Astrocyte (in vitro differentiated cells and primary cell): ENCODE data around the gene CCDC8. TPM values are rescaled to one million over a fixed set of nuclear protein-coding genes. Genes with fewer than 3 reads are reported as not detected.
A peak's percentile ranks its signal among the peaks of the same experiment; 100 is the strongest.
"Not testable (repeated sequence)": the region's sequence is repeated elsewhere in the genome, so short reads cannot be mapped to it uniquely, and the experiment has no call there.

Experiments used
- DNase-seq: peaks from one replicate; pipeline ENCODE4 v3.0.0-alpha.2; 2010; ENCODE audit warnings: low read depth
- FAIRE-seq: peaks from 2 replicates; lab custom pipeline; 2011; peaks lifted over from hg19 to GRCh38; lab: Jason Lieb, UNC
- H2AFZ ChIP-seq: 2 replicates; pipeline ENCODE4 v1.6.0; 2012; ENCODE audit warnings: low read depth, low read length, inconsistent platforms
- H3K27ac ChIP-seq: 2 replicates; pipeline ENCODE4 v1.5.1; 2011; ENCODE audit warnings: low read depth, low read length, inconsistent platforms
- H3K27me3 ChIP-seq: 2 replicates; pipeline ENCODE4 v1.6.0; 2011; ENCODE audit warnings: low read length, inconsistent platforms; ENCODE audit not compliant: insufficient read depth
- H3K36me3 ChIP-seq: 2 replicates; pipeline ENCODE4 v1.5.1; 2011; ENCODE audit warnings: low read length, inconsistent platforms; ENCODE audit not compliant: insufficient read depth
- H3K4me1 ChIP-seq: 2 replicates; pipeline ENCODE4 v1.5.1; 2011; ENCODE audit warnings: low read length, inconsistent platforms; ENCODE audit not compliant: insufficient read depth
- H3K4me2 ChIP-seq: 2 replicates; pipeline ENCODE4 v1.6.0; 2012; ENCODE audit warnings: low read length, inconsistent platforms
- H3K4me3 ChIP-seq: 2 replicates; pipeline ENCODE4 v1.5.1; 2011; ENCODE audit warnings: low read depth, mild to moderate bottlenecking, low read length, inconsistent platforms; ENCODE audit not compliant: insufficient read depth
- H3K79me2 ChIP-seq: 2 replicates; pipeline ENCODE4 v1.6.0; 2012; ENCODE audit warnings: mild to moderate bottlenecking, low read length, inconsistent platforms; ENCODE audit not compliant: insufficient read depth
- H3K9ac ChIP-seq: 2 replicates; pipeline ENCODE4 v1.6.0; 2012; ENCODE audit warnings: mild to moderate bottlenecking, low read length, inconsistent platforms
- H3K9me3 ChIP-seq: 2 replicates; pipeline ENCODE4 v1.5.1; 2012; ENCODE audit warnings: low read depth, mild to moderate bottlenecking, low read length, inconsistent platforms; ENCODE audit not compliant: insufficient read depth
- H4K20me1 ChIP-seq: 2 replicates; pipeline ENCODE4 v1.6.0; 2012; ENCODE audit warnings: low read length, inconsistent platforms; ENCODE audit not compliant: insufficient read depth
- H3K27ac Mint-ChIP-seq: one replicate; pipeline ENCODE4 v1.8.0; 2021; ENCODE audit warnings: mild to moderate bottlenecking, mixed read lengths; ENCODE audit not compliant: unreplicated experiment
- H3K27me3 Mint-ChIP-seq: one replicate; pipeline ENCODE4 v1.8.0; 2021; ENCODE audit warnings: low read depth, mixed read lengths; ENCODE audit not compliant: unreplicated experiment
- H3K36me3 Mint-ChIP-seq: one replicate; pipeline ENCODE4 v1.8.0; 2021; ENCODE audit warnings: low read depth, mixed read lengths; ENCODE audit not compliant: unreplicated experiment
- H3K4me1 Mint-ChIP-seq: one replicate; pipeline ENCODE4 v1.8.0; 2021; ENCODE audit warnings: low read depth, mixed read lengths; ENCODE audit not compliant: unreplicated experiment
- H3K4me3 Mint-ChIP-seq: one replicate; pipeline ENCODE4 v1.8.0; 2021; ENCODE audit warnings: mild to moderate bottlenecking, moderate library complexity, mixed read lengths; ENCODE audit not compliant: unreplicated experiment
- H3K9me3 Mint-ChIP-seq: one replicate; pipeline ENCODE4 v1.8.0; 2021; ENCODE audit warnings: mild to moderate bottlenecking, mixed read lengths; ENCODE audit not compliant: unreplicated experiment
- EZH2 ChIP-seq: IDR thresholded peaks from 2 replicates; pipeline ENCODE4 v1.6.1; 2012; ENCODE audit warnings: mild to moderate bottlenecking, low read length, inconsistent platforms; ENCODE audit not compliant: insufficient read depth
- total RNA-seq: library from RNA; stranded (reverse); gene quantifications from 2 replicates; pipeline ENCODE4 v1.2.1, GENCODE V29; 2021

The CCDC8 gene
- total RNA-seq, 1 donor from 2014 or later = 35.5 TPM

GRCh38 chr19:46415804-46416709 lies 2.7 kb upstream of the CCDC8 start:
- not testable (repeated sequence) for H3K9me3 Mint-ChIP-seq, FAIRE-seq, H3K27me3 ChIP-seq, H3K36me3 ChIP-seq, H3K9me3 ChIP-seq, H3K27me3 Mint-ChIP-seq, H3K36me3 Mint-ChIP-seq
- DNase-seq = peak; percentile 75
- Histone ChIP-seq H3K9ac (peak overlapping the region; percentile 54), H3K27ac (peak overlapping the region; percentile 24), H3K79me2 (peaks cover 21% of the 10 kb centered on the region), H3K4me2 (peak overlapping the region; percentile 84), H4K20me1 (peaks cover 13% of the 10 kb centered on the region), H3K4me3 (peak overlapping the region; percentile 61), H3K4me1 (peaks cover 29% of the 10 kb centered on the region), H2AFZ (peak overlapping the region; percentile 73)
- H3K4me3 Mint-ChIP-seq = peak overlapping the region; percentile 79
- peaks cover 13% of the 10 kb centered on the region for H3K4me1 Mint-ChIP-seq
- peak overlapping the region; percentile 92 for H3K27ac Mint-ChIP-seq

- H3K9me3 ChIP-seq, H3K4me3 ChIP-seq, H3K27ac Mint-ChIP-seq, H3K27me3 Mint-ChIP-seq, H3K36me3 Mint-ChIP-seq, H3K9ac ChIP-seq, H3K4me2 ChIP-seq, H3K36me3 ChIP-seq, H3K27ac ChIP-seq, DNase-seq, H3K9me3 Mint-ChIP-seq, FAIRE-seq, H2AFZ ChIP-seq, H3K27me3 ChIP-seq, H3K4me3 Mint-ChIP-seq: not testable (repeated sequence)
- H3K4me1 Mint-ChIP-seq = peaks cover 19% of the 10 kb centered on the region
- H4K20me1 ChIP-seq = peaks cover 25% of the 10 kb centered on the region
- H3K4me1 ChIP-seq = peaks cover 29% of the 10 kb centered on the region
- peaks cover 23% of the 10 kb centered on the region for H3K79me2 ChIP-seq
These were observed 1.5 kb upstream of the CCDC8 start for GRCh38 chr19:46414899-46415298.

GRCh38 chr19:46412650-46413261 lies 608 bp downstream of the CCDC8 start:
- Mint-ChIP-seq H3K27me3 (no peaks in the 10 kb centered on the region), H3K9me3 (peaks cover 2% of the 10 kb centered on the region), H3K27ac (peak overlapping the region; percentile 83), H3K4me1 (peaks cover 26% of the 10 kb centered on the region), H3K36me3 (peaks cover 9% of the 10 kb centered on the region), H3K4me3 (peak overlapping the region; percentile 93)
- peaks cover 23% of the 10 kb centered on the region for H3K79me2 ChIP-seq
- peak overlapping the region; percentile 59 for H3K4me3 ChIP-seq
- H3K9ac ChIP-seq = peak overlapping the region; percentile 71
- H3K27ac ChIP-seq = peak overlapping the region; percentile 12
- H3K4me1 ChIP-seq = peaks cover 33% of the 10 kb centered on the region
- FAIRE-seq = no peak
- peak overlapping the region; percentile 75 for H2AFZ ChIP-seq
- H3K4me2 ChIP-seq = peak overlapping the region; percentile 85
- H3K9me3 ChIP-seq = no peaks in the 10 kb centered on the region
- TF ChIP-seq EZH2 = no peak
- H3K36me3 ChIP-seq = peaks cover 5% of the 10 kb centered on the region
- no peak for DNase-seq
- H3K27me3 ChIP-seq = no peaks in the 10 kb centered on the region
- peaks cover 34% of the 10 kb centered on the region for H4K20me1 ChIP-seq
